HG03060 (cell line): ENCODE measurements around the gene CELSR1.

Source experiments
- ATAC-seq: cut with Tn5 transposase; IDR thresholded peaks from one replicate; pipeline ENCODE4 v1.9.1; 2021; ENCODE audit warnings: low read depth, moderate number of reproducible peaks; ENCODE audit not compliant: unreplicated experiment

CELSR1 gene

GRCh38 chr22:46464701-46465344 lies 72.6 kb downstream of the CELSR1 start:
- ATAC-seq, result no peak

DNA sequence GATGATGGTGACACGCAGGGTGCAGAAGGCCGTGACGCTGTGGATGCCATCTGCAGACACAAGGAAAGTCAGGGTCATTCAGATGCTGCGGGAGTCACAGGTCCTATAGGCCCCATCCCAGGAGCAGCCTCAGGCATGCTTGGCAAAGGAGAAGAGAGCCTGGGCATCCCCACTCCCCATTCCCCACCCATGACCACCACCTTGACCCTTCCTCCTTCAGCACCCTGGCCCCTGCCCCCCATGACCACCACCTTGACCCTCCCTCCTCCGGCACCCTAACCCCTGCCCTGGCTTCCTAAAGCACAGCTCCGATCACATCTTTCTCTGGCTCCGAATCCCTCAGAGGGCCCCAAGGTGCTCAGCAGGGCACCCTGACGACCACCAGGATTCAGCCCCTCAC lies 73.1 kb downstream of the CELSR1 start:
- ATAC-seq, result no peak

DNA sequence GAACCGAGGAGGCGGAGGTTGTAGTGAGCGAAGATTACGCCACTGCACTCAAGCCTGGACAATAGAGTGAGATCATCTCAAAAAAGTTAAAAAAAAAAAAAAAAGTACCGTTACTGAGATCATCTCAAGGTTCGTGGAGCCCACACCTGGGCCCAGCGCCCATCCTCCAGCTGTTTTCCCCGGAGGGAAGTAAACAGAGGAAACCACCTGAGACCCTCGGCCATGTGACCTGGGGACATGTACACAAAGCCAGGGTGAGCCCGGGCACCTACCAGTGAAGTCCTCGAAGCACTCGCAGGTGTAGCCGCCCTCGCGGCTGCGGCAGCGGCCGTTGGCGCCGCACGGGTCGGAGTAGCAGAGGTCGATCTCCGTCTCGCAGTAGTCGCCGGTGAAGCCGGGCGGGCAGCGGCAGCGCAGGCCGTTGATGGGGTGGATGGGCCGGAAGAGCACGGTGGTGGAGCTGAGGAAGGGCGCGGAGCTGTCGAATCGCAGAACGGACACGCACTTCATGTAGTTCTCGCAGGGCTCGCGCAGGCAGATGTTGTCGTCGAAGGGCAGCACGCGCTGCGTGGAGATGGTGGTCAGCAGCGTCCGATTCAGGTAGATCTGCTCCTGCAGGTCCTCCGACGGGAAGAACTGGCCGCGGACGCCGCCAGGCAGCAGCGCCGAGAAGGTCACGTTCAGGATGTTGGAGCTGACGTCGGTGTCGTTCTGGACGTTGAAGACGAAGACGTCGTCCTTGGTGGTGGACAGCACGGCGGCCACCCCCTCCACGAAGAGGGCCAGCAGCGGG lies 73.8 kb downstream of the CELSR1 start:
- ATAC-seq, result no peak

DNA sequence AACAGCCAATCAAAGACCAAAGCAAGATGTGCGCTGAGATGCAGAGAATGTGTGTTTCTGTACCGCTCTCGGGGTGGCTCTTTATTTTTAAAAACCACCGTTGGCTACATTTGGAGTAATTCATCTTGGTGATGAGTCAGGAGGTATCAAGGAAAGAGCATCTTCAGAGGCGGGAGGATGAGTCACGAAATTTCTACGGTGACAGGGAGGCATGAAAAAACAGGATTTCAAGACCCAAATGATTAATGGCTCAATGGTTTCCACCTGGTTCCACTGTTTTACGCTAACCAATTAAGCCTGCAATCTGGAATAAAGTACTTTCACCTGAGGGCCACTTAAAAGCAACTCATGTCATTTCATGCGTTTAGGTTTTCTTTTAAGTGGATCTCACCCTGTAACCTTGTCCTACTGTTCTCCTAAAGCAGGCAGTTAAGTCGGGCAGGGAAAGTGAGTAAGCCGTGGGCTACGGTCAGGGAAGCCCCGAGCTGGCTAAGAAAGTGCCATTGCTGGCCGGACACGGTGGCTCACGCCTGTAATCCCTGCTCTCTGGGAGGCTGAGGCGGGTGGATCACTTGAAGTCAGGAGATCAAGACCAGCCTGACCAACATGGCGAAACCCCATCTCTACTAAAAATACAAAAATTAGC lies 74.6 kb downstream of the CELSR1 start:
- no peak for ATAC-seq

DNA sequence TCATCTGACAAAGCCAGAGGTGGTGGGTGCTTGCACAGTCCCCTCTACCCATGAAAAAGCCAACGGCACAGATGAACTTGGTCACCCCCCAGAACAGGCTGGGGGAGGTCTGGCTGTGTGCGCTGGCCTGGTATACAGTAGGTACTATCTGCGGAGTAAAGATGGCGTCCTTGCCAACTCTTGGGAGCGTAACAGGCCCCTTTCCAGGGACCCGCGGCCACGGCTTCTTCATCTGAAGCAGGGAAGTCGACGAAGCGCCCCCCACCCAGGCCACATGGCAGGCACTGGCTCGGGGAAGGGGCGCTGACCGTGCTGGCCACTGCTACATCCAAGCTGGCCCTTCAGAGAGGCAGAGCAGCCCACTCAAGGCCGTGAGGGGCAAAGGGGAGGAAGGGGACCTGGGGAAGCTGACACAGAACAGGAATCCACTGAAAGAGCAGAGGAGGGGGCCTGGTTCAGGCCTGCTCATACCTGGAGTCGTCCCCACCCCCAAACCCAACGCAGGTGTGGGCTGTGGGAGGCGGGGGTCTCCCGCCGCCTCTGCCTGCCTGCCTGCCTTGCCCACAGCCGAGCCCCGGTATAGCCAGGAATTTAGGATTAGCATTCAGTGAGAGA lies 75.7 kb downstream of the CELSR1 start:
- ATAC-seq, result no peak

- no peak for ATAC-seq
These were observed 76.6 kb downstream of the CELSR1 start for GRCh38 chr22:46460857-46461256.

GRCh38 chr22:46459347-46460065 lies 77.9 kb downstream of the CELSR1 start:
- ATAC-seq, result no peak

DNA sequence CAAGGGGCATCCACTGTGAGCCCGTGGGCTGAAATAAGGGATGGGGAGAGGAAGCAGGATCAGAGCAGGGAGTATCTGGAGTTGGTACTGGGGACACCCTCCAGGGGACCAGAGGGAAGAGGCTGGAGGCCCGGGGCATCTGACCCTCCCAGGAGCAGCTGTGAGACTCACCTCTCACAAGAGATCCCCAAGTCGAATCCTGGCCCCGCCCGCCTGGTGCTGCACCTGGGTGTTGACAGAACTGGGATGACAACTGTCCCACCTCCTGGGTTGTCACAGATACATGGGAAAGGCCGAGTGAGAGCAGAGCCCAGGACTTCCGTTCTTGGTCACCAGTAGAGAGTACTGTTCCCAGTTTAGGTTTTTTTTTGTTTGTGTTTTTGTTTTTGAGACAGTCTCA lies 78.9 kb downstream of the CELSR1 start:
- no peak for ATAC-seq

- no peak for ATAC-seq
These were observed 79.6 kb downstream of the CELSR1 start for GRCh38 chr22:46457502-46458488.

GRCh38 chr22:46456818-46457163 lies 80.6 kb downstream of the CELSR1 start:
- ATAC-seq, result no peak

GRCh38 chr22:46455446-46455845 lies 82.0 kb downstream of the CELSR1 start:
- no peak for ATAC-seq

- ATAC-seq, result no peak
These were observed 82.7 kb downstream of the CELSR1 start for GRCh38 chr22:46454504-46455269.

GRCh38 chr22:46453829-46454503 lies 83.5 kb downstream of the CELSR1 start:
- ATAC-seq, result no peak

GRCh38 chr22:46453006-46453828 lies 84.2 kb downstream of the CELSR1 start:
- no peak for ATAC-seq

DNA sequence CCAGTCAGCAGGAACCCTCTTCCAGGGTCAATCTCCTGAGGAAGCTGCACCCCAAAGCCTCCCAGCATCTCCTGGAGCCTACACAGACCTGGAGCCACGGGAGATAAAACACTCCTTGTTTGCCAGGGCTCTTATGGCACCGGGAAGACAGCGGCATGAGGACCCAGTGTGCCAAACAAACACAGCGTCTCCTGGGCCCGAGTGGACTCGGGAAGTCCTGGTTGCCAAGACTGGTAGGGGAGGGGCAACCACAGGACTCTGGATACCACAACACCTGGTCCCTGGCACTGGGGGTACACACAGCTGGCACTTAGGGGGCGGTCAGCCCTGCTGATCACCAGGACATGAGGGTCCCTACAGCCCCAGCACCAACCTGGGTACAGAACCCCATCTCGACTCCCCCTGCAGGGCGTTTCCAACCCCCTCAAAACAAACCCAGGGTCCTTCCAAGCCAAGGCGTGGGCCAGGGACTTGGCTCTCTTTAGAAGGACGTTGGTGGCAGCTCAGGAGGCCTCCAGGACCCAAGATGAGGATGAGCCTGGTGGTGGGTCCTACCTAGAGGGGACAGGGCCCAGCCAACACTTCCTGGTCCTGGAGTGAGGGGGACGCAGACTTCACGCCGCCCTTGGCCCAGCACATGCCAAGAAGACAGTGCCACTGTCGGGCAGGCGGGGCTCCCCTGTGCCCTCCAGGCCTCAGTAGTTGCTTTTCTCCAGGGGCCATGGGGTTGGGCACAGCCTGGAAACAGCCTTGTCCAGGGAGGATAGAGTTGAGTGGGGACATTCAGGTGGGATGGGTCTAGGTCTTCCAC lies 85.0 kb downstream of the CELSR1 start:
- no peak for ATAC-seq

DNA sequence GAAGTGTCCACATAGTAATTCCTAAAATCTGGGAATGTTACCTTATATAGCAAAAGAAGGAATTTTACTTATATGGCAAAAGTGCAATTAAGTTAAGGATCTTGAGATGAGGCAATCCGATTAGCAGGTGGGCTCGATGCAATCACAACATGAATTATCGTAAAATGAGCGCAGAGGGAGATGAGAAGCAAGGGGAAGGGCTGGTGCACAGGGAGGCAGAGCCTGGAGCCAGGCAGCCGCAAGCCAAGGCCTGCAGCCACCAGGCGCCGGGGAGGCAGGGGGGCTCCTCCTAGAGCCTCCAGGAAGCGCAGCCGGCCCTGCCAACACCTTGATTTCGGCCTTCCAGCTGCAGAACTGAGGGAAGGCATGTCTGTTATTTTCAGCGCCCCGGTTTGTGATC lies 85.7 kb downstream of the CELSR1 start:
- ATAC-seq, result no peak
